Stimulated activated CD8-positive, alpha-beta memory T cell treated with anti-CD3 and anti-CD28 coated beads, Interleukin-2, amount 100 ng/mL, for 1 hour (primary cell): ENCODE results near the gene AKAP6.

Experiments
- DNase-seq, 2 donors: peaks; one replicate each; pipeline ENCODE4 v3.0.0-alpha.2; 2020; ENCODE audit warnings: low read depth in 2 of 2

AKAP6 gene

DNA sequence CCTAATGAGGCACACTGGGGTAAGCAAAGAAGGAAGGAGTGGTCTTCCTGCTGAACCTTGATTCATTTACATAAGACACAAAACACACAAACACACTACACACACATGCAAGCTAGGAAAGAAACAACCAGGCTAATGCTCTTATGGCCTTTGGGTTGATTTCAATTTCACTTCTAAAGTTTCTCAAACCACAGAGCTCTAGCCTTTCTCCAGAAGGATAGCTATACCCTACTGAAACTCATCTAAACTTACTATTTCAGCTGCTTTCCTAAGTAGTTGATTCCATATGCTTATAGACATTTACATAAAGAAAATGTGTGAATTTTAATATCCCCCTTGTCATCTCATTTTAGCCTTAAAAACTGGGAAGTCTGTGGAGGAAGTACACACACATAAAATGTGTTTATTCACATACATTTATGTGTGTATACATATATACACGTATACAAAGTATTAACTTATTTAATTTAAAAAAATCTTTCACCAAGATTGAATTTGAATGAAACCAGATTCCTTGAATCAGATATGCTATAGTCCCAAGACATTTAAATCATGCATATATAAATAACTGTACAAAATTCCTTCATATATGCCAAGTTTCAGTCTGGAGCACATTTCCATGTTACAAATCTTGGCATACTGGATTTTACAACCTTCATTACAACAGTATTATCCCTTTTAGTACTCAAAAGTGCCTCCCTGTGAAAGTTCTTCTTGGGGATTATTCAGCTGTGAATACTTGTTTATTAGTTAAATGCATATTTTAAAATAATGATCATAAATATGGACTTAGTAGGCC, 377.8 kb downstream of the AKAP6 start:
- no peak for DNase-seq

DNA sequence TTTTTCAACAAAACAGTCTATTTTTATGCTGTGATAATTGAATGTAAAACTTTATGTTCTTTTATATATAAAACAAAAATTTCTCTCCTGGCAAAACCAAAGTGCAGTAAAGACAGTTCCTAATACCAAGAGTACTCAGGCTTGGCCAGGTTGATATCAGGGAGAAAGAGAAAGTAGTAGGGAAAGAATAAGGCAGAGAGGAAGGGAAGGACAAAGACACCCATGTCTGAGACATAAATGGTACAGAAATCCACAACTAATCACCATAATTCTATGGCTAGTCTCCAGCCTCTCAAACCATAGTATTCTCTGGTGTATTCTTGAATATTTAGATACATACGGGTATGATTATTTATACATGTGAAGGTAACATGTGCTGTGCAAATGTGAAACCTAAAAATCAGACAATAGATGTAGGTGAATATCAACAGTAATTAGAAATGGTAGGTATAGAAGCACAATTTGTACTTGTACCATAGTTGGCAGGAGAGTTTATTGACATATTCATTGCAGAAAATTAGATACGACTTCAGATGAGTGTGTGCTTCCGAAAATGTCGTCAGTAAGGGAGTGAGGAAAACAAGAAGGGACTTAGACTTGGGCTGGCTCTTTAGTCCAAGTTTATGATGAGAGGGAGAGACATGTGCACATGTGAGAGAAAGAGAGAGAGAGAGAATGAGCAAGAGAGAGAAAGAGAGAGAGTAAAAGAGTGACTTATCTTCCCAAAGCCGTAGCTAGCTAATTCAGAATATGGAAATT, 378.8 kb downstream of the AKAP6 start:
- no peak for DNase-seq

DNA sequence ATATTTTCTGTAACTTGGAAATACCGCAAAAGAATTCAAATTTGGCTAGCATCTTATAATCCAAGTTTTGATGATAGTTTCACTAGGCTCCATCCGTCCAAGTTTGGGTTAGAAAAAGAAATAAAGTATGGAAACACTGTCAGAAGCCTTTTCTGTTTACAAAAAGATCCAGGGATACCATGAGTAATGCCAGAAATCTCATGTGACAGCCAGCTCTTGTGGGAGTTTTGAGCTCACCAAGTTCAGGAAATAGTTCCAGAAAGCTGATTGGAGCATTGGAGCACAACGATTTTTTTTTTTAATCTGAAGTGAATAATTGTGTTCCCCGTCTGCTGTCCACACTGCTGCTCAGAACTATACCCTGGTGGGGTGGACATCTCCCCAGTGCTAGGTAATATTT, 379.9 kb downstream of the AKAP6 start:
- DNase-seq: no peak

DNA sequence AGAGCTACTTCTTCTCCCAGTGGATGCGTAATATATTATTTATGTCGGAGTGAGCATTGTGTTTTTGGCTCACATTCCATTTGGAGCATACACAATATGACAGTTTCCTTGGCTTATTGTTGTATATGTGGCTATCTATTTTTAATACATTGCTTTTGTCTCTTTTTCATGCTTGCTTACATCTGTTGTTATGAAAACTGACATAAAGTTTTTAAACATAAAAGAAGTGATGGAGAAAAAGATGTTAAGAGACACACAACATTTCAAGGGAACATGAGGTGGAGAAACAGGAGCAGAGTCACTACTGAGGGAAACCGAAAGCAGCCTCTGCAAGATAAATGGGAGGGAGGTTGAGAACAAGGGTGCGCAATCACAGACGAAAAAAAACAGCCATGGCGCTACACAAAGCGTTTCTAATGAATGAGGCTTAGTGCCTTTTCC, 381.2 kb downstream of the AKAP6 start:
- DNase-seq: no peak

DNA sequence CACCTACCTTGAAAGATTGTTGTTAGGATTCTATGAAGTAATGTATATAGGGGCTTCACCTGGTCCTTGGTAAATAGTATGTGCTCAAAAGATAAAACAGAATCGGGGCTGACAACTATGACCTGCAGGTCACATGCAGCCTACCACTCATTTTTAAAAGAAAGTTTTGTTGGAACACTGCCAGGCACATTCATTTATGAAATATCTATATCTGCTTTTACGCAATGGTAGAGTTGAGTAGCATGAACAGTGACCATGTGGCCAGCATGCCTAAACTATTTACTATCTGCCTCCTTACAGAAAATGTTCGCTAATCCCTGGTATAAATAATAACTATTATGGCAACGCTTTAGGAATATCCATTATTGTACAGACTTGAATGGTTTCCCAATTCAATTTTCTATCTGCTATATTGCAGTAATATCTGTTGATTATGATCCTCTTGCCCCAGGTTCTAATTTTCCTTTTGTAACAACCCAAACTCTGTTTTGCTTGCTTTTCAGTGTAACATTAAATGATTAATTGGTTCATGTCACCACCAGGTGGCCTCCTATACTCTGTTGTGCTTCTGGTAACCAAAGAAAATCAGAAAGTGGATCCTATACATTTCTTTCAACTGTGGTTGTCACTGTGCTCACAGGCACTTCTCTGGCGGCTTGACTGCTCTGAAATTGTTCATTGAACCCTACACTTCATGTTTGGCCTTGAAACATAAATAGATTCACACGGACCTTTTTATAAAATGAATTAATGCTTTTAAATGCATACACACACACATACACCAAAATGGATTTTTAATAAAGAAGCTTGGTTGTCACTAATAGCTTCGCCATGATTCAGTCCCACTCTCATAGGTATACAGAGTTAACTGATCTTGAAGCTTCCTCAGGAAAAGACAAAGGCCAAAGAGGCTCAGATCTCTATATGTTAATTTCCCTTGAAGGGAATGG, 381.9 kb downstream of the AKAP6 start:
- no peak for DNase-seq

DNA sequence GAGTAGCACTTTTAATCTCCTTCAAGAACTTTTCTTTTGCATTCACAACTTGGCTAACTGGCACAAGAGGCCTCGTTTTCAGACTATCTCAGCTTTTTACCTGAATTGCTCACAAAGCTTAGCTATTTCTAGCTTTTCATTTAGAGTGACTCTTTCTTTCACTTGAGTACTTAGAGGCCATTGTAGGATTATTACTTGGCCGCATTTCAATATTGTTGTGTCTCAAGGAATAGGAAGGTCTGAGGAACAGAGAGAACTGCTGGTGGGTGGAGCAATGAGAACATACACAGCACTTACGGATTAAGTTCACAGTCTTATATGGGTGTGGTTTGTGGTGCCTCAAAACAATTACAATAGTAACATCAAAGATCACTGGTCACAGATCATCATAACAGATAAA, 384.8 kb downstream of the AKAP6 start:
- DNase-seq: no peak

DNA sequence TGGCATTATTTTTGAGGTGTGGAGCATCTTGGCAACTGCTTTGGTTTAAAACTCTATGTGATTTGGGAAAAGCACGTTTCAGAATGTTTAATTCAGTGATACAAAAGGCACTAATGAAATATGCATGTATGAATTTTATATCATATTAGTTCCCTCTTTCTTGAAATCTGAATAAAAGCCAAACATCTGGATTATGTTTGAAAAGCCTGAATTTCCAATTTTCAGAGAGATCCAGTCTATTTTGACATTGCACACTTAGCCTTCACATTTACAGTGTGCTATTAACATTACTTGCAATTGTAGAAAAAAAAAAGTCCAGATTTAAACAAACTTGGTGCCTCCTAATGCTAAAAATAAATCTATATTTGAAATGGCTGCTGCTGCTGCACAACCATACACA, 390.5 kb downstream of the AKAP6 start:
- no peak for DNase-seq

DNA sequence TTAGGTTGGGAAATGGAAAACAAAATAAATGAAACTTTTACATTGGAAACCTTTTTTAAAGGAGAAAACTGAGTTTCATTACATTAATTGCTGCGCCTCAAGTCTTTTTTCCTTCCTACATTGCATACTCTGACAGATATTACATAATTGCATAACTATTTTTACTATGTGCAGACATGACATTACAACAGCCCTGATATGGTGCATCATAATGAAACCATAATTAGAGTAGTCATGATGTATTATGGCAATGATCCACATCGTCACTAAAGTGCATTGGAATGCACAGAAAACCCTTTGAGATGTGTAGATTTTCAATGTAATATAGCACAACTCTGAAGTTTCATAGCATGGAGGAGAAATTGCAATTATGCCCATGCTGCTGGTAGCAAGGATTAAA, 391.8 kb downstream of the AKAP6 start:
- no peak for DNase-seq

DNA sequence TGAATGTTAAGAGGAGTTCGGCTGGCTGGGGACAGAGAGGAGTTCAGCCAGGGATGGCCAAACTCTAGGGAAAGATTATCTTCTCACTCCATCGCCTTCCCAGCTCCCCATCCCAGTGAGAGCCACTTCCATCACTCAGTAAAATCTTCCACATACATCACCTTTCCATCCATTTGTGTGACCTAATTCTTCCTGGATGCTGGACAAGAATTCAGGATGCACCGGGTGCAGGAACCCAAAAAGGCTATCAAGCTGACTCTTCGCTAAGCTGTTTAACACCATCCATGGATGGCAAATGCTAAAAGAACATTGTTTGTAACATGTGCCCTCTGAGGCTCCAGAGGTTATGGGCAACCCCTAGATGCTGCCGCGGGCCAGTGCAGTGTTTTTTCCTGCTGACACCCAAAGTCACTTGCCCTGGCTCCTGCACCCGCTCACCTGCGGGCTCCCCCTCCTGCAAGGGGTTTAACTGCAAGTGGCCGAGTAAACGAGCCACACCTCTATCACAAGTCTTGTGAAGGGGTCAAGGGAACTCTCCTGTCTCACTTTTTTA, 393.6 kb downstream of the AKAP6 start:
- no peak for DNase-seq

DNA sequence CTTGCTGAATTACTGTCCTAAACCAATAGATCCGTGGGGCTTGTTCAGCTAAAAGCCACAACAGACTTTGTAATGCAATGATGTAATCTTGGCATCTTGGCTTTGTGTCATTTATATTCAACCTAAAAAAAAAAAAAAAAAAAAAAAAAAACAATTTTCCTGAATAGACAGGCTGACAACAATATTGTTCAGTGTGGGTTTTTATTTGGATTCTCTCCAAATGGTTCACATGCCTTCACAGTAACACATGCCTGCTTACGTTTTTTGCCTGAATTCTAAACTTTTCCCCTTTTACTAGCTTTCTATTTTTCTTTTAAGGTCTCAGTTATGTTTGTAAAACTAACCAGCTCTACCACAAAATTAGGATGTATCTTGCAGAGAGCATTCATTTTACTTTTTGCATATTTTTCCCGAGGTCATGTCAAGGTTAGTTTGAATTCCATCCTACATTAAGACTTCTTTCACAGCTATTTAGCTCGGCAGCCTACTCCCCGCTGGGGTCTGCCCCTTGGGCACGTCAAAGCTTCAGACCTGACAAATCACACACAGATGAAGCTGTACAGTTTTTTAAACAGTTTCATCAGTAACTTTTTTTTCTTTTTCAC, 395.9 kb downstream of the AKAP6 start:
- DNase-seq: no peak

DNA sequence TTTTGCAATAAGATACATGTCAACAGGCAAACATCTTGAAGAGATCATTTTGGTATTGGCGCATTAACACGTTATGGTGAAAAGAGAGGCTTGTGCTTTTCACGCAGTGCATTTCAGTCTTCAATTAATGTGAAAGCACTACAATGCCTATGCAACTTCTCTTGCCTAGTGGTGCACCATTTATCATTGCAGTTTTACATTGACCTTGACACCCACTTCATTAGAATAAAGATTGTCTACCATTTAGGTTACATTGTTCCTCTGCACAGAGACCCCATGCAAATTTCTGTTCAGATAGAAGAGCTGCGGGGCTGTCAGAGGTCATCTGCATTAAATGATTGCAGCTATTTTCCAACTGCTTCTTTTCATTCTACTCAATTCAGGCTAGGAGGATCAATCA, 397.4 kb downstream of the AKAP6 start:
- no peak for DNase-seq

DNA sequence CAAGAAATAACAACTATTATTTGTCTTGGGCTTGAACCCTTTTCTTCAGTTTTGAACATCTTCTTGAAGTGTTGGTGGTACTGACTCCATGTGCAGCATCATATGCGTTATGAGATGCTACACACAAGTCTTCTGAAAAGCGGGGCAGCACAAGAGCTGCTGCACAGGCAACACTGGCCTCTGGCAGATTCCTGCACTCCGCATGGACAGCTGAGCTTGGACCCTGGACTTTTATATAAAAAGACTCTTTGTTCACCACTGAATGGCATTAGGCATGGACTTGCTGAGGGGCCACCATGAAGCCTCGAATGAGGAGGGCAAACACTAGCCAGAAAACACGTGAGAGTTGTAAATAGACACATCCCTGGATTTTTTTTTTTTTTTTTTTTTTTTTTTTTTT, 398.7 kb downstream of the AKAP6 start:
- DNase-seq: no peak

DNA sequence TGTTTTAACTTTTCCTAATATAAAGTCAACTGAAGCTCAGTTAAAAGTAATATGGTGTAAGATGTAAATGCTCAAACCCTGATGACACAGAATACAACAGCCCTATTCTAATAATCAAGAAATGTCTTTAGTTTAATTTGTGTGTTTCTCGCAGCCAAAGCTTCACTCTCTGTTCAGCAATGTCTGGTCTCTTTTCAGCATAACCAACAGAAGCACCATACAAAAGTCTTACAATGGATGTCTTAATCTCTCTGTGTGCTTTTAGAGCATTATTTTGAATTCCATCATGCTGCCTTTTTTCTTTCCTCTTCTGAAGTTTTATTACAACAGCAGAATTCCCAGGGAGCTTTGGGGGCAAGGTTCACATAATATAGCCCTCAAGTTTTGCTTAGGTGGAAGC, 399.4 kb downstream of the AKAP6 start:
- DNase-seq: no peak

DNA sequence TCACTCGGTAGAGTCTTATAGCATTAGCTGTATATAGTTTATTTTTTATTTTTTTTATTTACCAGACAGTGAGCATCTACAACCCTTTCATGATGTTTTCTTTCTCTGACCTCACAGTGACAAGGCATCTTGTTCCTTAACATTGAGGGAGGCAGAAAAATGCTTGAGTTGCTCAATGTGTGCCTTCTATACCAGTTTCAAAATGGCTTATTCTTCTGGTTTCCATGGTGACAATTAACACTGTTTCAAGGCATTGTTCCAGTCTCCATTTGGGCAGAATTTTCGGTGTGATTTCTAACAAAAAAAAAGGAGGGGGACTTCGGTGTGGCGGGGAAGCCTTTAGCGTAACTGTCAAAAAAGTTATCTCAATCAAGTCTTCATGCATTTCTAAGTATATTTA, 399.9 kb downstream of the AKAP6 start:
- no peak for DNase-seq

DNA sequence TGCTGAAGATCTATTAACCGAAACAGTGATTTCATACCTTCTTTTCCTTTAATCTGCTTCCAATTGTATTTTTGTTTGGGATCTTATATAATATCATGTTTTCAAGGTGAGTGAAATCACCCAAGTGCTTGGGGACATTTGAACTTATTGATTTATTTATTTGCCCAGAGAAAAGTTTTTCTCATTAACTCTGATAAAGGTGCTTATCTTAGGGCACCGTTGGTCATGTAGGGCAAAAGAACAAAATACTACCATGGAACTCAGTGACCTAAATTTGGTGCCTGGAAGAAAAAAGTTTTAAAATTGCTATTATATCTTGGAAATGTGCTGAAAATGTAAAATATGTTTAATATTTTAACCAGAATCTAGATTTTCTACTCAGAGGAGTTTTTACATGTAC, 402.2 kb downstream of the AKAP6 start:
- DNase-seq: no peak

DNA sequence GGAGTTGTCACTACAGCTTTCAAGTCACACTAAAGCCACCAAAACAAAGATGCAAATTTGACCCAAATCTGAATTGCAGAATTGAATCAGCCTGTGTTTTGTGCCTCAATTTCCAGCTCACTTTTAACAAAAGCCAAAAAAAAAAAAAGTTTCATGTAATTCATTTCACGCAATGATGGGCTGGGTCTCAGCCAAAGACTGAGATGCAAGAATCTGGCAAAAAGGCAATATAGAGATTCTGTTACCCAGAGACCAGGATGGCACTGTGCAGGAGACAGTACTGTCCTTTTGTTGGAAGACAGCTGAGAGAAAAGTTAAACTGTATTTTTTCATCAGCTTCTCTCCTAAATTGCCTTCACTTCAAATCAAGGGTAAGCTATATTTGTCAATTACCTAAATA, 403.9 kb downstream of the AKAP6 start:
- no peak for DNase-seq

DNA sequence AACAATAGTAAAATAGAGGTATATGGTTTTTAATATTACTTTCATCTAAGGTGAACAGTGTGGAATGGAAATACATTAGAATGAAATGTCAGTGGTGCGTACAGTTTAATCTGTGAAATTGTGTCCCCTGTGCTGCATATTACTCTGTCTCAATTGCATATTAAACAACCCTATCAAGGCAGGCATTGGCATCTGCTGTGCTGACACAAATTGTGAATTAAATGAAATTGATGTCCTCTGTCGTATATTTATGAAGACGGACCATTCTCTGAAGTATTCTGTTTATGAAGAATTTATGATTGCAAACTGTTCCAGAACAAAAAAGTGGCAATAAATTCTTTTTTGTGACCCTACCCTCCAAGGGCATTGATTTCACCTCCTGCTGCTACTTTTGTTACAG, 405.2 kb downstream of the AKAP6 start:
- DNase-seq: no peak

DNA sequence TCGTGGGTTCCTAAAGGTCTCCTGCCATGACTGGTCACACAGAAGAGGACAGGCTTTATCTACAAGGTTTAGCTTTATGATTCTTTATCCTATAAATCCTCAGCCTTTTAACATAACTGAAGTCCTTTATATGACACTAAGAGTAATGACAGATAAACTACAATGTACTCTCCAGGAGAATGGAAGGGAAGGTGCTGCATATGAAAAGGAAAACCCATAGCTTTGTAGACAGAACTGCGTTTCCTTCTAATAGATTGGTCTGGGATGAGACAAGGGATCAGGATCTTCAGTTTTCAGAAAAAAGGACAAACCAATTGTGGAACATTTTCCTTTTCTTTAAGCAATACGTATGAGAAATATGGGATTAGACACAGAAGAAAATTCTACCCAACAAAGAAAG, 408.5 kb downstream of the AKAP6 start:
- DNase-seq: no peak

DNA sequence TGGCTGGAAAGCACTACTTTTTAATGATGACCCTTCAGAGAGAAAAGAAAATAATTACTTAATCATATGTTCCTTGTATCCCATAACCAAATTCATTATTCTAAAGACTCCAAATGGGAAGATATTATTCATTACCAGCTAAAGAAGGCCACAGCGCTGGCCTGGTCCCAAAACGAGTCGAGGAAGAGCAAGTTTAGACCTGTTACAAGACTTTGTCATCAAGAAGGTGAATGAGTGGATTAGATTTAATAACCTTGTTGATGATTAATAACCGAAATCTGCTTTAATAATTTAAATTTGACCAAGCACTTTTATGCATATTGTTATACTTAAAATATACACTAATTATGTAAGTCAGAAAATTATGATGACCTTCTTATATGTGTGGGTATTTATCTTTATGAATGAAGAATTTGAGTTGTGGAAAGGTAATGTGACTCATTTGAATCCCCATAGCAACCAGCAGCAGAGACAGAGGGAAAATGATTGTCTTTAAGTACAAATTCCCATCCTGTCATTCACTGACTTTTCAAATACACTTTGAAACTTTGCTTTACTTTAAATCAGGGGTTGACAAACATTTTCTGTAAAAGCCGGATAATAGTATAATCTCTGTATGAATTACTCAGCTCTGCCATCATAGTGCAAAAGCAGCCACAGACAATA, 409.2 kb downstream of the AKAP6 start:
- no peak for DNase-seq

DNA sequence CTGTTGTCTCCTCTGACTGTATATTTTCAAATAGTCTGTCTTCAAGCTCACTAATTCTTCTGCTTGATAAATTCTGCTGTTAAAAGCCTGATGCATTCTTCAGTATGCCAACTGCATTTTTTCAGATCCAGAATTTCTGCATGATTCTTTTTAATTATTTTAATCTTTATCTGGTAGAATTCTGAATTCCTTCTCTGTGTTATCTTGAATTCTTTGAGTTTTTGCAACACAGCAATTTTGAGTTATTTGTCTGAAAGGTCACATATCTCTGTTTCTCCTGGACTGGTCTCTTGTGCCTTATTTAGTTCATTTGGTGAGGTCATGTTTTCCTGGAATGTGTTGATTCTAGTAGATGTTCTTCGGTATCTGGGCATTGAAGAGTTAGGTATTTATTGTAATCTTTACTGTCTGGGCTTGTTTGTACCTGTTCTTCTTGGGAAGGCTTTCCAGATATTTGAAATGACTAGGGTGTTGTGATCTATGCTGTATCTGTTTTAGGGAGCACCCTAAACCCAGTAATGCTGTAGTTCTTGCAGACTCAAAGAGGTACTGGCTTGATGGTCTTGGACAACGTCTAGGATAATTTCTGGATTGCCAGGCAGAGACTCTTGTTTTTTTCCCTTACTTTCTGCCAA, 415.8 kb downstream of the AKAP6 start:
- DNase-seq: no peak
